OCI-LY7 (cell line): ENCODE measurements around the gene ATF2.

ENCODE experiments used
- CTCF ChIP-seq: fragments of 200-600 bp; sonication (generic); conservative IDR thresholded peaks from 2 replicates; pipeline ENCODE4 v1.5.1; 2014; ENCODE audit warnings: mild to moderate bottlenecking, antibody characterized with exemption, low read length, moderate library complexity, mixed read lengths
- EZH2phosphoT487 ChIP-seq: fragments of 200-600 bp; sonication (generic); IDR thresholded peaks from 2 replicates; pipeline ENCODE4 v1.6.1; 2018; ENCODE audit warnings: low read depth, borderline replicate concordance, mild to moderate bottlenecking, mixed run types, antibody characterized with exemption, low read length, moderate library complexity, mixed read lengths

GRCh38 chr2:175034716-175035115 is 133.3 kb downstream of the ATF2 start:
- TF ChIP-seq CTCF, result no peak
- TF ChIP-seq EZH2phosphoT487, result no peak
